Stimulated activated memory B cell treated with anti-CD40 and anti-IgM and Interleukin-4, amounts not matched to agents 10 μg/mL and 1 μg/mL and 100 μg/mL, for 72 hours (primary cell): ENCODE data around the gene TMEM145.

Source experiments
- ATAC-seq: fragments of 150-1000 bp; cut with Tn5 transposase; 2 replicates; pipeline ENCODE4 v1.10.0; 2021
- H3K27ac Mint-ChIP-seq: one replicate; pipeline ENCODE4 v1.8.0; 2022; ENCODE audit warnings: mild to moderate bottlenecking, mixed read lengths
- H3K27me3 Mint-ChIP-seq: one replicate; pipeline ENCODE4 v1.8.0; 2022; ENCODE audit warnings: mixed read lengths
- H3K36me3 Mint-ChIP-seq: one replicate; pipeline ENCODE4 v1.8.0; 2022; ENCODE audit warnings: mixed read lengths
- H3K4me1 Mint-ChIP-seq: one replicate; pipeline ENCODE4 v1.8.0; 2022; ENCODE audit warnings: mixed read lengths
- H3K4me3 Mint-ChIP-seq: one replicate; pipeline ENCODE4 v1.8.0; 2022; ENCODE audit warnings: mild to moderate bottlenecking, moderate library complexity, mixed read lengths
- H3K9me3 Mint-ChIP-seq: one replicate; pipeline ENCODE4 v1.8.0; 2022; ENCODE audit warnings: mixed read lengths

TMEM145 gene

DNA sequence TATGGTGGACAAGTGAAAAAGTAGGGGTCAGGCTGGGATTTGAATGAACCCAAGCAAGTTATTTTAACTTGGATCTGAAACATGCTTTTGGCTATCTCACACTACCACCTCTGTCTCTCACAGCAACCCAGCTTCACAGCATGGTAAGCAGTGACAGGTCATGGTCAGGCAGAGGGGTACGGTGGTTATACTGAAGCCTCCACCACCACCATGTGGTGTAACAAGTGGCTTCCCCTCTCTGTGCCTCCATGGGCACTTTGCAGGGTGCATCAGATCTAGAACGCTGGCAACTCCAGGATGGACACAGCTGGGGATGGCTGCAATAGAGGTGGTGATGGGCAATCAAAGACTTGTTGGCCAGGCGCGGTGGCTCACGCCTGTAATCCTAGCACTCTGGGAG is 739 bp upstream of the TMEM145 start:
- no peak for ATAC-seq
- peaks cover 26% of the 10 kb centered on the region for H3K4me1 Mint-ChIP-seq
- peaks cover 52% of the 10 kb centered on the region for H3K27me3 Mint-ChIP-seq
- no peaks in the 10 kb centered on the region for H3K36me3 Mint-ChIP-seq
- H3K9me3 Mint-ChIP-seq: no peaks in the 10 kb centered on the region
- no peak overlapping the region for H3K27ac Mint-ChIP-seq
- H3K4me3 Mint-ChIP-seq: peak overlapping the region; percentile 73

- no peak for ATAC-seq
- H3K4me1 Mint-ChIP-seq: peaks cover 30% of the 10 kb centered on the region
- peaks cover 52% of the 10 kb centered on the region for H3K27me3 Mint-ChIP-seq
- H3K4me3 Mint-ChIP-seq: peak overlapping the region; percentile 3
- no peaks in the 10 kb centered on the region for H3K36me3 Mint-ChIP-seq
- no peaks in the 10 kb centered on the region for H3K9me3 Mint-ChIP-seq
- no peak overlapping the region for H3K27ac Mint-ChIP-seq
These were observed 989 bp downstream of the TMEM145 start for GRCh38 chr19:42313840-42314755.

- no peak for ATAC-seq
- no peak overlapping the region for H3K27ac Mint-ChIP-seq
- H3K27me3 Mint-ChIP-seq: peaks cover 52% of the 10 kb centered on the region
- H3K36me3 Mint-ChIP-seq: no peaks in the 10 kb centered on the region
- H3K4me3 Mint-ChIP-seq: no peak overlapping the region
- no peaks in the 10 kb centered on the region for H3K9me3 Mint-ChIP-seq
- H3K4me1 Mint-ChIP-seq: peaks cover 30% of the 10 kb centered on the region
These were observed 1.9 kb downstream of the TMEM145 start for GRCh38 chr19:42315024-42315423.

- H3K4me1 Mint-ChIP-seq: peaks cover 30% of the 10 kb centered on the region
- H3K4me3 Mint-ChIP-seq: peak overlapping the region; percentile 30
- peak; percentile 57 for ATAC-seq
- no peaks in the 10 kb centered on the region for H3K36me3 Mint-ChIP-seq
- no peaks in the 10 kb centered on the region for H3K9me3 Mint-ChIP-seq
- H3K27ac Mint-ChIP-seq: peak overlapping the region; percentile 38
- peaks cover 41% of the 10 kb centered on the region for H3K27me3 Mint-ChIP-seq
These were observed 3.4 kb downstream of the TMEM145 start for GRCh38 chr19:42316223-42317211.

DNA sequence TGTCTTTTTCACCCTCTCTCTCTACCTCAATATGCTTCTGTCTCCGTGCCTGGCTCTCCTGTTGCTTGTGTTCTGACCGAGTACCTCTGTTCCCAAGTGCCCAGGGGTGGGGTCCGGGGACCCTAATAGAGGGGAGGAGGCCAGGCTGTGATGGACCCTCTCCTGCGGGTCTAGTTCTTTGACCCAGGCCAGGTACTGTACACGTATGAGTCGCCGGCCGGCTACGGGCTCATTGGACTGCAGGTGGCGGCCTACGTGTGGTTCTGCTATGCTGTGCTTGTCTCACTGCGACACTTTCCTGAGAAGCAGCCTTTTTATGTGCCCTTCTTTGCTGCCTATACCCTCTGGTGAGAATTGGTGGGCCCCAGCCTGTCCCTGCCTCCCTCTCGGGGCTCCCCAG is 4.4 kb downstream of the TMEM145 start:
- peaks cover 31% of the 10 kb centered on the region for H3K27me3 Mint-ChIP-seq
- H3K27ac Mint-ChIP-seq: peak overlapping the region; percentile 38
- H3K9me3 Mint-ChIP-seq: no peaks in the 10 kb centered on the region
- H3K4me3 Mint-ChIP-seq: no peak overlapping the region
- peaks cover 27% of the 10 kb centered on the region for H3K4me1 Mint-ChIP-seq
- ATAC-seq: no peak
- H3K36me3 Mint-ChIP-seq: no peaks in the 10 kb centered on the region

- no peak overlapping the region for H3K27ac Mint-ChIP-seq
- no peaks in the 10 kb centered on the region for H3K9me3 Mint-ChIP-seq
- H3K4me1 Mint-ChIP-seq: peaks cover 19% of the 10 kb centered on the region
- H3K4me3 Mint-ChIP-seq: no peak overlapping the region
- no peak for ATAC-seq
- H3K36me3 Mint-ChIP-seq: no peaks in the 10 kb centered on the region
- peaks cover 8% of the 10 kb centered on the region for H3K27me3 Mint-ChIP-seq
These were observed 9.2 kb downstream of the TMEM145 start for GRCh38 chr19:42322305-42322704.

DNA sequence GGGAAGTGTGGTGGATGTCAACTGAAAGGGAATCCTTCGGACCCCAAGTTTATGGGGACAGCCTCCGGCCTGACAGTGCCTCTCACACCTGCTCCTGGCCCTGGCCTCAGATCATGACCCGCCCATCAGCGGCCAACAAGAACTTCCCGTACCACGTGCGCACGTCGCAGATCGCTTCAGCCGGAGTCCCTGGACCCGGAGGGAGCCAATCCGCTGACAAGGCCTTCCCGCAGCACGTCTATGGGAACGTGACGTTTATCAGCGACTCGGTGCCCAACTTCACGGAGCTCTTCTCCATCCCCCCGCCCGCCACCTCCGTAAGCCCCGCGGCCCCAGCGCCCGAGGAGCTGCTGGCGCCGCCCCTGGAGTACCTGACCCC is 10.4 kb downstream of the TMEM145 start:
- Mint-ChIP-seq H3K4me3 (no peak overlapping the region), H3K27me3 (peaks cover 8% of the 10 kb centered on the region), H3K36me3 (no peaks in the 10 kb centered on the region), H3K4me1 (peaks cover 26% of the 10 kb centered on the region), H3K27ac (no peak overlapping the region), H3K9me3 (no peaks in the 10 kb centered on the region)
- ATAC-seq: no peak

GRCh38 chr19:42323852-42324654 is 10.9 kb downstream of the TMEM145 start:
- H3K27me3 Mint-ChIP-seq: peaks cover 8% of the 10 kb centered on the region
- H3K27ac Mint-ChIP-seq: peak overlapping the region; percentile 78
- no peaks in the 10 kb centered on the region for H3K9me3 Mint-ChIP-seq
- H3K36me3 Mint-ChIP-seq: no peaks in the 10 kb centered on the region
- H3K4me3 Mint-ChIP-seq: no peak overlapping the region
- peaks cover 32% of the 10 kb centered on the region for H3K4me1 Mint-ChIP-seq
- ATAC-seq: no peak

DNA sequence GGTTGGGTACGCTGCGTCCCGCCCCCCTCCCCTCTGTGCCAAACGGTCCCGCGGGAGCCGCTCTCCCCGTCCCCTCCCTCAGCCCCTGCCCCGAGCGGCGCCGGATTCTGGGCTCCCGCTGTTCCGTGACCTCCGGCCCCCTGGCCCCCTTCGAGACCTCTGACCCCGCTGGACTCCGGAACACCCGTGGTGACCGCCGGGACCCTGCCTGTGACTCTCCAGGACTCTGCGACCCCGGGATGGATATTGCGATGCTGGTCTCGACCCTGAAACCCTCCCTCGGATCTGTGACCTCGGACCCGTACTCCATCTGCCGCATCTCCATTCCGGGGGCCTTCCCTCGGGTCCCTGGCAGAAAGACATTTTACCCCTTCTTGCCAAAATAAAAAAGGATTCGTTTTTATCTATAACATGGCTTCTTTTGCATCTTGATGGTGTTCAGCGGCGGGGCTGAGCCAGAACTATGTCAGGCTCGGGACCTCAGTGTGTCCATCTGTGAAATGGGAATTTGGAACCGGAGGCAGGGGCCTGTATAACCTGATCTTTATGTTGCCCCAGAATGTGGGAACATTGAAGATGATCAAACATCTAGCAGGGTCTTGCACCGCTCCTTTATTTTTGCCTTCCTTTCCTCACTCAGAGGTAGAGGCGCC is 11.7 kb downstream of the TMEM145 start:
- Mint-ChIP-seq H3K4me1 (peaks cover 36% of the 10 kb centered on the region), H3K36me3 (no peaks in the 10 kb centered on the region), H3K27me3 (peaks cover 8% of the 10 kb centered on the region), H3K9me3 (no peaks in the 10 kb centered on the region), H3K4me3 (peak overlapping the region; percentile 94), H3K27ac (peak overlapping the region; percentile 78)
- no peak for ATAC-seq

GRCh38 chr19:42325308-42325895 is 12.3 kb downstream of the TMEM145 start, which contains the start of gene MEGF8:
MEGF8 (plus strand) TSS chr19:42325635; CDS start chr19:42326244, 609 bp downstream.
- Mint-ChIP-seq H3K36me3 (no peaks in the 10 kb centered on the region), H3K27ac (peak within 1 kb of the TSS; percentile 78), H3K9me3 (no peaks in the 10 kb centered on the region), H3K4me3 (peak within 1 kb of the TSS; percentile 94), H3K4me1 (peaks cover 39% of the 10 kb centered on the region), H3K27me3 (peaks cover 8% of the 10 kb centered on the region)
- ATAC-seq: peak; percentile 97

GRCh38 chr19:42325896-42326771 is 13.0 kb downstream of the TMEM145 start:
- H3K4me1 Mint-ChIP-seq: peaks cover 42% of the 10 kb centered on the region
- peaks cover 8% of the 10 kb centered on the region for H3K27me3 Mint-ChIP-seq
- no peaks in the 10 kb centered on the region for H3K36me3 Mint-ChIP-seq
- ATAC-seq: peak; percentile 21
- H3K27ac Mint-ChIP-seq: peak overlapping the region; percentile 78
- no peaks in the 10 kb centered on the region for H3K9me3 Mint-ChIP-seq
- H3K4me3 Mint-ChIP-seq: peak overlapping the region; percentile 94

DNA sequence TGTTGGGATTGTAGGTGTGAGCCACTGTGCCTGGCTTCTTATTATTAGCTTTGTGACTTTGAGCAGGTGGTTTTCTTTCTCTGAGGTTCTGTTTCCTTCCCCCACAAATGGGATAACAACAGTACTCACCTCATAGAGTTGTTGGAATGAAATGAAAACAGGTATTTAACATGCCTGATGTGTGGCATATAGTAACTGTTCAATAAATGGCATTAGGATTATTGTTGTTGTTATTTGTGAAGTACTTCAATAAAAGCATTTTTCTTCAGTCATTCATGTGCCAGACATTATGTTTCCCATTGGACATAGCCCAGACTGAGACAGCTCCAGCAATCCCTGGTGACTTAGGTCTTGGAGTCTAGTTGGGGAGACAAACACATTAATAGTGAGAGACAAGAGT is 13.9 kb downstream of the TMEM145 start:
- peaks cover 42% of the 10 kb centered on the region for H3K4me1 Mint-ChIP-seq
- no peaks in the 10 kb centered on the region for H3K36me3 Mint-ChIP-seq
- ATAC-seq: no peak
- H3K27me3 Mint-ChIP-seq: peaks cover 8% of the 10 kb centered on the region
- no peaks in the 10 kb centered on the region for H3K9me3 Mint-ChIP-seq
- H3K27ac Mint-ChIP-seq: peak overlapping the region; percentile 78
- peak overlapping the region; percentile 94 for H3K4me3 Mint-ChIP-seq

GRCh38 chr19:42327381-42327780 is 14.3 kb downstream of the TMEM145 start:
- Mint-ChIP-seq H3K27ac (no peak overlapping the region), H3K4me3 (no peak overlapping the region), H3K4me1 (peaks cover 42% of the 10 kb centered on the region), H3K27me3 (peaks cover 8% of the 10 kb centered on the region), H3K9me3 (no peaks in the 10 kb centered on the region), H3K36me3 (no peaks in the 10 kb centered on the region)
- ATAC-seq: no peak
